ENCODE measurements around the gene FBXO7. TPM values are rescaled to one million over a fixed set of nuclear protein-coding genes. Genes with fewer than 3 reads are reported as not detected.

Gene FBXO7
- total and polyA plus RNA-seq, 2 of the 4 experiments (the other 2 are of a cell fraction), result 71.5 TPM

DNA sequence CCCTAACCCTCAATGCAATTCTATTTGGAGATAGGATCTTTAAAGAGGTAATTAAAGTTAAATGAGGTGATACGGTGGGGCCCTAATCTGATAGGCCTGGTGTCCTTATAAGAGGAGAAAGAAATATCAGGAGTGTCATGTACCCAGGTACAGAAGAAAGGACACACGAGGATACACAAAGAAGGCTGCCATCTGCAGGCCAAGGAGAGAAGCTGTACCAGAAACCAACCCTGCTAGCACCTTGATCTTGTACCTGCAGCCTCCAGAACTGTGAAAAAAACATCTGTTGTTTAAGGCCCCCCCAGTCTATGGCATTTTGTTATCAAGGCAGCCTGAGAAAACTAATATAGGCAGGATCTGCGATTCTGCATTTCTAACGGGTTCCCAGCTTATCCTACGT, 44.2 kb downstream of the FBXO7 start:
- Histone ChIP-seq H3K79me1 (ENCODE audit: low read depth in 1 of 2, low read length in 2 of 2) (no peaks in the 10 kb centered on the region), H4K91ac (ENCODE audit: insufficient read depth, low read depth, low read length) (no peak overlapping the region), H4K5ac (ENCODE audit: low read depth, low read length) (no peak overlapping the region), H3K23ac (ENCODE audit: low read depth, low read length) (no peak overlapping the region), H3K4ac (ENCODE audit: low read depth, low read length) (no peak overlapping the region), H3K9ac (ENCODE audit: low read depth, low read length) (no peak overlapping the region), H2BK5ac (ENCODE audit: low read depth, low read length, poor library complexity, severe bottlenecking) (no peak overlapping the region), H3K4me2 (ENCODE audit: low read depth, low read length) (no peak overlapping the region), H2AK9ac (replicated peaks; ENCODE audit: low read depth, low read length, poor library complexity) (no peak overlapping the region), H3K56ac (ENCODE audit: extremely low read depth, insufficient read depth, low read length) (no peak overlapping the region), H3K14ac (replicated peaks; ENCODE audit: low read depth, low read length) (no peak overlapping the region), H3K27me3 (ENCODE audit: control insufficient read depth, insufficient read depth, low read length) (peaks cover 3% of the 10 kb centered on the region), H3K4me3 (ENCODE audit: insufficient read depth, low read depth, low read length) (no peak overlapping the region), H3K9me3 (ENCODE audit: control insufficient read depth, insufficient read depth, low read length) (no peaks in the 10 kb centered on the region), H2BK120ac (ENCODE audit: low read depth, low read length) (no peak overlapping the region), H3K18ac (ENCODE audit: low read depth, low read length) (no peak overlapping the region), H4K8ac (ENCODE audit: low read depth in 2 of 2, low read length in 2 of 2) (no peak overlapping the region), H4K20me1 (ENCODE audit: insufficient read depth, low read length) (no peaks in the 10 kb centered on the region), H2AK5ac (ENCODE audit: low read depth, low read length) (no peak overlapping the region), H2AFZ (replicated peaks; ENCODE audit: low read length, poor library complexity) (no peak overlapping the region), H3K9me1 (ENCODE audit: insufficient read depth, low read length) (no peaks in the 10 kb centered on the region), H2BK20ac (ENCODE audit: low read depth, low read length) (no peak overlapping the region), H3K4me1 (ENCODE audit: control insufficient read depth, insufficient read depth, low read length) (no peaks in the 10 kb centered on the region), H2BK15ac (ENCODE audit: low read depth, low read length) (no peak overlapping the region), H3K27ac (ENCODE audit: insufficient read depth, low read length) (no peak overlapping the region), H3K36me3 (ENCODE audit: control insufficient read depth, insufficient read depth, low read length) (no peaks in the 10 kb centered on the region)
- DNase-seq (no peak), ATAC-seq (ENCODE audit: low read depth) (no peak)
- WGBS, 2 experiments (ENCODE audit: extremely low coverage in 2 of 2, insufficient read length in 1 of 2), result no CpG with 5 or more reads among the region's 5 CpGs
- no peak for TF ChIP-seq MXI1 (IDR thresholded peaks at IDR 0.05; ENCODE audit: borderline replicate concordance, low read depth, low read length)
- TF ChIP-seq CHD1 (IDR thresholded peaks at IDR 0.05; ENCODE audit: low read depth, low read length), result no peak
- TF ChIP-seq, protein P1, sequence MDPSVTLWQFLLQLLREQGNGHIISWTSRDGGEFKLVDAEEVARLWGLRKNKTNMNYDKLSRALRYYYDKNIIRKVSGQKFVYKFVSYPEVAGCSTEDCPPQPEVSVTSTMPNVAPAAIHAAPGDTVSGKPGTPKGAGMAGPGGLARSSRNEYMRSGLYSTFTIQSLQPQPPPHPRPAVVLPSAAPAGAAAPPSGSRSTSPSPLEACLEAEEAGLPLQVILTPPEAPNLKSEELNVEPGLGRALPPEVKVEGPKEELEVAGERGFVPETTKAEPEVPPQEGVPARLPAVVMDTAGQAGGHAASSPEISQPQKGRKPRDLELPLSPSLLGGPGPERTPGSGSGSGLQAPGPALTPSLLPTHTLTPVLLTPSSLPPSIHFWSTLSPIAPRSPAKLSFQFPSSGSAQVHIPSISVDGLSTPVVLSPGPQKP (IDR thresholded peaks at IDR 0.05; ENCODE audit: borderline replicate concordance, low read depth, low read length), result no peak
- TF ChIP-seq, protein P2, sequence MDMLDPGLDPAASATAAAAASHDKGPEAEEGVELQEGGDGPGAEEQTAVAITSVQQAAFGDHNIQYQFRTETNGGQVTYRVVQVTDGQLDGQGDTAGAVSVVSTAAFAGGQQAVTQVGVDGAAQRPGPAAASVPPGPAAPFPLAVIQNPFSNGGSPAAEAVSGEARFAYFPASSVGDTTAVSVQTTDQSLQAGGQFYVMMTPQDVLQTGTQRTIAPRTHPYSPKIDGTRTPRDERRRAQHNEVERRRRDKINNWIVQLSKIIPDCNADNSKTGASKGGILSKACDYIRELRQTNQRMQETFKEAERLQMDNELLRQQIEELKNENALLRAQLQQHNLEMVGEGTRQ (IDR thresholded peaks at IDR 0.05; ENCODE audit: low read depth, low read length), result no peak
- no peak for TF ChIP-seq NFE2L2 (IDR thresholded peaks at IDR 0.05; ENCODE audit: low read depth, low read length)
- TF ChIP-seq RCOR1 (IDR thresholded peaks at IDR 0.05; ENCODE audit: insufficient replicate concordance, low read length), result no peak
- TF ChIP-seq RAD21 (IDR thresholded peaks at IDR 0.05; ENCODE audit: low read length), result no peak
- no peak for TF ChIP-seq CEBPB (IDR thresholded peaks at IDR 0.05; ENCODE audit: low read depth, low read length)
- TF ChIP-seq BHLHE40 (IDR thresholded peaks at IDR 0.05; ENCODE audit: low read depth, low read length), result no peak
- TF ChIP-seq SMC3 (IDR thresholded peaks at IDR 0.05; ENCODE audit: low read depth, low read length), result no peak
- BruUV-seq (replicated peaks), result no TSS peak
- CTCF ChIA-PET, result interaction anchor here (0.7 to 1.3 kb wide), 3 partner anchors 9 to 473 kb away, joined by 3 read pairs; no protein-coding TSS in a partner anchor
- POLR2A ChIA-PET (ENCODE audit: unreplicated experiment), result no interaction called here
- intact Hi-C loops (cut with micrococcal nuclease), result no loop called here
- dilution Hi-C loops (cut with HindIII; ENCODE audit: low sequenced_read_pairs, unreplicated experiment), result no loop called here
- in situ Hi-C loops (cut with MboI; ENCODE audit: low sequenced_read_pairs), result no loop called here
